ENCODE results near the gene IRF4. TPM values are rescaled to one million over a fixed set of nuclear protein-coding genes. Genes with fewer than 3 reads are reported as not detected.
A peak's percentile ranks its signal among the peaks of the same experiment; 100 is the strongest.

The IRF4 gene
- total RNA-seq: 41.3 TPM

GRCh38 chr6:391559-392440 lies at the start of gene IRF4:
IRF4 (plus strand) TSS chr6:391752; CDS start chr6:393153, 1,401 bp downstream.
- Histone ChIP-seq H3K4me3 (ENCODE audit: low read length) (peak within 1 kb of the TSS; percentile 65), H3K9me3 (ENCODE audit: low read depth, low read length) (no peaks in the 10 kb centered on the region), H3K27me3 (ENCODE audit: insufficient read depth, low read length) (peaks cover 45% of the 10 kb centered on the region), H3K4me1 (ENCODE audit: insufficient read depth, low read length) (peaks cover 44% of the 10 kb centered on the region)

- Histone ChIP-seq H3K9me3 (ENCODE audit: low read depth, low read length) (no peaks in the 10 kb centered on the region), H3K4me1 (ENCODE audit: insufficient read depth, low read length) (peaks cover 70% of the 10 kb centered on the region), H3K27me3 (ENCODE audit: insufficient read depth, low read length) (no peaks in the 10 kb centered on the region), H3K4me3 (ENCODE audit: low read length) (no peak overlapping the region)
Observed at GRCh38 chr6:341914-342831, 49.4 kb upstream of the IRF4 start.

DNA sequence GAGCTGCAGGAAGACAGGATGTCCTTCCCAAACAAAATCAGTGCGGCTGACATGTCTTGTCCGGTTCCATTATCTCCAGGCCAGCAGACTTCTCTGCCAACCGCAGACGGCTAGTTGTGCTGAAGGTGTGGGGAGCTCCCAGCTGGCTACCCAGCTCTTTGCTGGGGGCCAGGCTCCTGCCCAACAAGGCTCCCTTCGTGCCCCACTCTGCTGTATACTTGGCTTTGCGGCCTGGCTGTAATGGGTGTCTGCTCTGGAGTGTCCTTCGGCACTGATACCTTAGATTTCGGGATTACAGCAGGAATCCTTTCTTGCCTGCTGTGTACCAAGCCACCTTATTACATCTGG lies 48.7 kb upstream of the IRF4 start:
- no peak overlapping the region for H3K4me3 ChIP-seq (ENCODE audit: low read length)
- peaks cover 68% of the 10 kb centered on the region for H3K4me1 ChIP-seq (ENCODE audit: insufficient read depth, low read length)

GRCh38 chr6:343226-343935 lies 48.2 kb upstream of the IRF4 start:
- H3K27me3 ChIP-seq (ENCODE audit: insufficient read depth, low read length): no peaks in the 10 kb centered on the region
- H3K4me3 ChIP-seq (ENCODE audit: low read length): no peak overlapping the region
- H3K4me1 ChIP-seq (ENCODE audit: insufficient read depth, low read length): peaks cover 64% of the 10 kb centered on the region
- no peaks in the 10 kb centered on the region for H3K9me3 ChIP-seq (ENCODE audit: low read depth, low read length)

More for the DNA sequence above, 48.7 kb upstream of the IRF4 start:
- H3K27me3 ChIP-seq (ENCODE audit: insufficient read depth, low read length): no peaks in the 10 kb centered on the region
- no peaks in the 10 kb centered on the region for H3K9me3 ChIP-seq (ENCODE audit: low read depth, low read length)

DNA sequence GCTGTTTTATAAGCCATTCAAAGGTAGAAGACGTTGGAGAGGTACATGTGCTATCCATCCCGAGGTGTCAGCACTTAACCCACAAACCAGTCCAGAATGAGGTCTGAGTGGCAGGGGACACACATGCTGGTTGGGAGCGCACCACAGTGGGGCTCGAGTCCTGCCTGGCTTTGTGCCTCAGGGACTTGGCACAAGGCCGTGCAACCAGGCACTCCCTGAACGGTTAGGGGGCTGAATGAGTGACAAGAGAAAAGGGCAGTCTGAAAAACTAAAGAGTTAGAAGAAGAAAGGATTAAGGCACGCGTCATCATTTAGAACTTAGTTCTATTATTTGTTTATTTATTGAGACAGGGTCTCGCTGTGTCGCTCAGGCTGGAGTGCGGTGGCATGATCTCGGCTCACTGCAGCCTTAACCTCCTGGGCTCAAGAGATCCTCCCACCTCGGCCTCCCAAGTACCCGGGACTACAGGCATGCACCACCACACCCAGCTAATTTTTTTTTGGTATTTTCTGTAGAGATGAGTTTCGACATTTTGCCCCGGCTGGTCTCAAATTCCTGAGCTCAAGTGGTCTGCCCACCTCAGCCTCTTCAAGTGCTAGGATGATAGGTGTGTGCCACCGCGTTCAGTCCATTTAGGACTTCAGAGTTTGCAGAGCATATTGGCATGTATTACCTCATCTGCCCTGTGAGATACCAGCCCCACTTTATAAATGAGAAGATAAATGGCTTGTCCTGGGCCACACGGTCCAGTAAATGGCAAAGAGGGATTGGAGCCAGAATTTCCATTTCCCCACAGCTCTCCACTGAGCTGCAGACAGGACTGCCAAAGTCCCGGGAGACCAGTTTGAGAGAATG lies 47.4 kb upstream of the IRF4 start:
- peaks cover 55% of the 10 kb centered on the region for H3K4me1 ChIP-seq (ENCODE audit: insufficient read depth, low read length)
- H3K4me3 ChIP-seq (ENCODE audit: low read length): no peak overlapping the region
- no peaks in the 10 kb centered on the region for H3K27me3 ChIP-seq (ENCODE audit: insufficient read depth, low read length)
- H3K9me3 ChIP-seq (ENCODE audit: low read depth, low read length): no peaks in the 10 kb centered on the region

DNA sequence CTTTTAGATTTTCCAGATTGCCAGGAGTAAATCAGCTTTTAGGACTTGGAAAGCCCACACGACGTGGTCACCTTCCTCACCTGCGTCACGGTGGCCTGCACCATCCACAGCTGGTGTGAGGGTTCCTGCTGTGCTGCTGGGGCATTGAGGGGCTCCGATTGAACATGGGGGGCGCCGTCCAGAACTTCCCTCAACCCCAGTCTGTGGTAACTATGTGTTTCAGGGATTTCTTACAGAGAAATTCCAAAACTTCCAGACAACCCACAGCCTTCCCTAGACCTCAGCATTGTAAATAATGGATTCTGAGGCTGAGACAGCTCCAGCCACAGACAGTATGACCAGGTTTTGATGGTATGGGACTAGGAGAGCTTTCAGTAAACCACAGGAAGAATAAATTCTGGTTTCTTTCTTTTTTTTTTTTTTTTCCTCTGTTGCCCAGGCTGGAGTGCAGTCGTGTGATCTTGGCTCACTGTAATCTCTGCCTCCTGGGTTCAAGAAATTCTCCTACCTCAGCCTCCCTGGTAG lies 46.7 kb upstream of the IRF4 start:
- Histone ChIP-seq H3K4me3 (ENCODE audit: low read length) (no peak overlapping the region), H3K4me1 (ENCODE audit: insufficient read depth, low read length) (peaks cover 49% of the 10 kb centered on the region), H3K9me3 (ENCODE audit: low read depth, low read length) (no peaks in the 10 kb centered on the region), H3K27me3 (ENCODE audit: insufficient read depth, low read length) (no peaks in the 10 kb centered on the region)

DNA sequence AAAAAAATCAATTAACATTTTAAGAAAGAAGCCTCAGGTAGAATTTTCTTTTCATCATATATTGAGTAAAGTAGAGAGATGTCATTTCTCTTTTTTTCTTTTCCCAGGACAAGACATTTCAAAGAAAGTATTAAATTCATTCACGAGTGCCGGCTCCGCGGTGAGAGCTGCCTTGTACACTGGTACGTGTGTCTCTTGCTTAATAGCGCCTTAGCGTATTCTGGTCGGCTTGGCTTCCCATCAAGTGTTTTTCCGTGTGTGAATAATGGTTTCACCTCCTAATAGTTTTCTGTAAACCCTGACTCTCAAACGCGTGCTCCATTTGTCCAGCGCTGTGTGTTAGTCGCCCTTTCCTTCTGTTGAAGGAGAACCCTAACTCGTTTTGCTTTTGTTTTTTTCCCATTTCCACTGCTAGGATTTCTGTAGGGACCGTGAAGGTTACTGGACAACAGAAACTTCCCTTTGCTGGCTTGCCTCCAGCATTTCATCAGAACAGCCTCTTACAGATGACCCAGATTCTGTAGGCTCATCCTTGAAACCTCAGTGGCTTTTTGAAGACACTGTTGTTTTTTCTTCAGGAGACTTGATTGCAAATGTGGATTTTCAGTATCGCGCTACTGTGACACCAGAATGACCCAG lies 45.7 kb upstream of the IRF4 start:
- Histone ChIP-seq H3K4me3 (ENCODE audit: low read length) (no peak overlapping the region), H3K4me1 (ENCODE audit: insufficient read depth, low read length) (peaks cover 39% of the 10 kb centered on the region), H3K9me3 (ENCODE audit: low read depth, low read length) (no peaks in the 10 kb centered on the region), H3K27me3 (ENCODE audit: insufficient read depth, low read length) (no peaks in the 10 kb centered on the region)

DNA sequence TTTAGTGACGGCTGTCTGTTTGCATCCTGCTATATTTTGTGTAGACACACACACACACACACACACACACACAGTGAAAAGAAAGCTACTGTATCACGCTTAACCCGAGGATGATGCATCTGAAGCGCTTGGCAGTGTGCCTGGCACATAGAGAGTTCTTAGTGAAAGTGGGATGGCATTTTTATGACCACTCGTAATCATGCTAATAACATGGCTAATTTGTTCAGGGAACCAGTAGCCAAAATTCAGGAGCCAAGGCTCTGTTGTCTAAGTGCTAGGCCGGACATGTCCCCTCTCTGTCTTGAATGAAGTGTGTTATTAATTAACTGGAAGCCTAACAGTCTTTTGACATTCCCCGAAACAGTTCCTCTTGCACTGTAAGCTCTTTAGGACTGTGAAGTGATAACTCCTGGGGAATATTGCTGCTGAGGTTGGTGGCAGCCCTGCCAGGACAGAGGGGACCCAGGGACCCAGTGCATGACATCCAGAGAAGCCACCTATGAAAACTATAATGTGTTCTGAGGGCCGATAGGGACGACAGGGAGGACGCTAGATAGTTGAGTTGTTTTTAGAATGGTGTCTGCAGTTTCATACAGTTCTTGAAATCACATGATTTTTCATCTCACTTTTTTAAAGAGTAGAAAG lies 45.0 kb upstream of the IRF4 start:
- no peaks in the 10 kb centered on the region for H3K9me3 ChIP-seq (ENCODE audit: low read depth, low read length)
- H3K4me3 ChIP-seq (ENCODE audit: low read length): no peak overlapping the region

GRCh38 chr6:347232-347631 lies 44.3 kb upstream of the IRF4 start:
- Histone ChIP-seq H3K9me3 (ENCODE audit: low read depth, low read length) (no peaks in the 10 kb centered on the region), H3K4me1 (ENCODE audit: insufficient read depth, low read length) (peaks cover 25% of the 10 kb centered on the region), H3K27me3 (ENCODE audit: insufficient read depth, low read length) (no peaks in the 10 kb centered on the region), H3K4me3 (ENCODE audit: low read length) (no peak overlapping the region)

More for the DNA sequence above, 45.0 kb upstream of the IRF4 start:
- H3K27me3 ChIP-seq (ENCODE audit: insufficient read depth, low read length): no peaks in the 10 kb centered on the region
- peaks cover 32% of the 10 kb centered on the region for H3K4me1 ChIP-seq (ENCODE audit: insufficient read depth, low read length)

GRCh38 chr6:347951-348859 lies 43.3 kb upstream of the IRF4 start:
- no peaks in the 10 kb centered on the region for H3K9me3 ChIP-seq (ENCODE audit: low read depth, low read length)
- H3K27me3 ChIP-seq (ENCODE audit: insufficient read depth, low read length): no peaks in the 10 kb centered on the region
- peaks cover 18% of the 10 kb centered on the region for H3K4me1 ChIP-seq (ENCODE audit: insufficient read depth, low read length)
- no peak overlapping the region for H3K4me3 ChIP-seq (ENCODE audit: low read length)

GRCh38 chr6:348860-349396 lies 42.6 kb upstream of the IRF4 start:
- Histone ChIP-seq H3K27me3 (ENCODE audit: insufficient read depth, low read length) (no peaks in the 10 kb centered on the region), H3K4me1 (ENCODE audit: insufficient read depth, low read length) (peaks cover 18% of the 10 kb centered on the region), H3K4me3 (ENCODE audit: low read length) (no peak overlapping the region), H3K9me3 (ENCODE audit: low read depth, low read length) (no peaks in the 10 kb centered on the region)

GRCh38 chr6:349491-349921 lies 42.0 kb upstream of the IRF4 start:
- H3K9me3 ChIP-seq (ENCODE audit: low read depth, low read length): no peaks in the 10 kb centered on the region
- H3K4me1 ChIP-seq (ENCODE audit: insufficient read depth, low read length): peaks cover 18% of the 10 kb centered on the region
- no peaks in the 10 kb centered on the region for H3K27me3 ChIP-seq (ENCODE audit: insufficient read depth, low read length)
- H3K4me3 ChIP-seq (ENCODE audit: low read length): no peak overlapping the region

Data from mononuclear cell (primary cell).